OCI-LY1 (cell line): ENCODE data around the gene FKBP10.

Source experiments
- H2AFZ ChIP-seq: fragments of 200-600 bp; sonication (generic), shearing (Covaris generic); 2 replicates; pipeline ENCODE4 v1.6.0; 2014; ENCODE audit warnings: antibody characterized with exemption, mild to moderate bottlenecking, low read length
- H3F3A ChIP-seq: fragments of 200-600 bp; sonication (generic), shearing (Covaris generic); 2 replicates; pipeline ENCODE4 v1.6.0; 2014; ENCODE audit warnings: mild to moderate bottlenecking, antibody characterized with exemption, low read length, moderate library complexity; ENCODE audit not compliant: insufficient read depth
- H3K27ac ChIP-seq: fragments of 200-600 bp; sonication (generic); 2 replicates; pipeline ENCODE4 v1.5.1; 2014; ENCODE audit warnings: low read length, mixed run types, mild to moderate bottlenecking, low read depth; ENCODE audit not compliant: poor library complexity, severe bottlenecking
- H3K27me3 ChIP-seq: fragments of 200-600 bp; sonication (generic); 2 replicates; pipeline ENCODE4 v1.6.0; 2014; ENCODE audit warnings: antibody characterized with exemption, mild to moderate bottlenecking, low read length, moderate library complexity; ENCODE audit not compliant: insufficient read depth
- H3K36me3 ChIP-seq: fragments of 200-600 bp; sonication (generic); 2 replicates; pipeline ENCODE4 v1.6.1; 2014; ENCODE audit warnings: mild to moderate bottlenecking, antibody characterized with exemption, low read length, moderate library complexity, mixed read lengths; ENCODE audit not compliant: insufficient read depth
- H3K4me1 ChIP-seq: fragments of 200-600 bp; sonication (generic); 2 replicates; pipeline ENCODE4 v1.5.1; 2014; ENCODE audit warnings: mild to moderate bottlenecking, low read length, moderate library complexity; ENCODE audit not compliant: insufficient read depth, severe bottlenecking
- H3K4me2 ChIP-seq: fragments of 200-600 bp; sonication (generic), shearing (Covaris generic); 2 replicates; pipeline ENCODE4 v1.6.1; 2014; ENCODE audit warnings: low read length
- H3K4me3 ChIP-seq: fragments of 200-600 bp; sonication (generic); 2 replicates; pipeline ENCODE4 v1.5.1; 2014; ENCODE audit warnings: low read length, low read depth, mild to moderate bottlenecking, mixed read lengths; ENCODE audit not compliant: poor library complexity, severe bottlenecking
- H3K79me2 ChIP-seq: fragments of 200-600 bp; shearing (Covaris generic); 2 replicates; pipeline ENCODE4 v1.6.1; 2016; ENCODE audit warnings: mixed run types, low read length, mixed read lengths; ENCODE audit not compliant: insufficient read depth
- H3K9ac ChIP-seq: fragments of 200-600 bp; sonication (generic), shearing (Covaris generic); 2 replicates; pipeline ENCODE4 v1.6.1; 2014; ENCODE audit warnings: mild to moderate bottlenecking, low read length, mixed read lengths
- H3K9me2 ChIP-seq: fragments of 200-600 bp; sonication (generic), shearing (Covaris generic); 2 replicates; pipeline ENCODE4 v1.6.1; 2014; ENCODE audit warnings: low read depth, mild to moderate bottlenecking, low read length, mixed read lengths
- H3K9me3 ChIP-seq: fragments of 200-600 bp; shearing (Covaris generic); 2 replicates; pipeline ENCODE4 v1.6.1; 2014; ENCODE audit warnings: low read length, mixed read lengths
- H4K20me1 ChIP-seq: fragments of 200-600 bp; sonication (generic), shearing (Covaris generic); 2 replicates; pipeline ENCODE4 v1.6.0; 2016; ENCODE audit warnings: mild to moderate bottlenecking, low read length; ENCODE audit not compliant: insufficient read depth
- EZH2 ChIP-seq: fragments of 200-600 bp; sonication (generic), shearing (Covaris generic); IDR thresholded peaks from 2 replicates; pipeline ENCODE4 v1.8.0; 2017; ENCODE audit warnings: borderline replicate concordance, mixed run types, mild to moderate bottlenecking, antibody characterized with exemption, low read length, moderate library complexity, mixed read lengths
- TF ChIP-seq, protein P1 (sequence below): fragments of 200-600 bp; sonication (generic), shearing (Covaris generic); IDR thresholded peaks from 2 replicates; pipeline ENCODE4 v1.5.1; 2017; ENCODE audit warnings: mild to moderate bottlenecking, antibody characterized with exemption, low read length, moderate library complexity, mixed read lengths

FKBP10 gene

DNA sequence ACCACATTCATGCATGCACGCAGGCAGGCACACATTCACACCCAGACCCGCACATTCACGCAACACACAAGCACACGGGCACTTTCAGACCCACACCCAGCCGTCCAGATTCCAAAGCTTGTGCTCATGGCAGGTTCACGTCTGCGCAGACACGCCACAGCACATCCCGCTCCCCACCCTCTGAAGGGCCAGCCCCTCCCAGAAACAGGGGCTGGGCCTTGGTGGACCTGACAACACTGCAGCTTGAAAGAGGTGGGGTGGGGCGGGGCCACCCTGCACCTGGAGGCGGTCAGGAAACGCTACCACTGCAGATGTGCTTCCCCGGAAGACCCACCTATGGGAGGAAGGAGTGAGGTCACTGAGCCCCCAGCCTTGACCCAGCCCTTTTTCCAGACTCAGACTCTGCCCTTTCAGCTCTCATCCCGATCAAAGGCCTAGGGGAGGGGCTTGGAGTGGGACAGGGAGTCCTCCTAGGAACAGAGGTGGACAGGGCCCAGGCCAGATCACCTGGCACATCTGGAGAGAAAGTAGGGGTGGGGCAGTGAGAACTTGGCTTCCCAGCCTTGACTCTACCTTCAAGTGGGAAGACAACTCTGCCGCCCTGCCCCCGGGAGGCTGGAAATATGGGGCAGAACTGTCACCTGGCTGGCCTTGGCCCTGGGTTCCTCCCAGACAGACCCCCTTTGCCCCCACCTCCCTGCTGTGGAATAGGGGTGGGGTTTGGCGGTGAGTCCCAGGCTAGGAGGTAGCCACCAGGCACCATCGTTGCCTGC, 12.0 kb upstream of the FKBP10 start:
- no peaks in the 10 kb centered on the region for H3K36me3 ChIP-seq
- H3K9ac ChIP-seq = no peak overlapping the region; the same call in 1 of the 2 replicates
- no peaks in the 10 kb centered on the region for H4K20me1 ChIP-seq
- H3K27me3 ChIP-seq = no peaks in the 10 kb centered on the region; the same call in 1 of the 2 replicates
- H3K27ac ChIP-seq = peak overlapping the region; percentile 16
- H3K4me3 ChIP-seq = peak overlapping the region; percentile 25
- H3F3A ChIP-seq = no peaks in the 10 kb centered on the region
- H3K4me1 ChIP-seq = peaks cover 28% of the 10 kb centered on the region
- H3K79me2 ChIP-seq = no peaks in the 10 kb centered on the region
- no peaks in the 10 kb centered on the region for H3K9me3 ChIP-seq
- peak overlapping the region; percentile 43 for H3K4me2 ChIP-seq
- no peak overlapping the region for H2AFZ ChIP-seq
- H3K9me2 ChIP-seq = no peaks in the 10 kb centered on the region
- no peak for TF ChIP-seq EZH2
- TF ChIP-seq, protein P1, sequence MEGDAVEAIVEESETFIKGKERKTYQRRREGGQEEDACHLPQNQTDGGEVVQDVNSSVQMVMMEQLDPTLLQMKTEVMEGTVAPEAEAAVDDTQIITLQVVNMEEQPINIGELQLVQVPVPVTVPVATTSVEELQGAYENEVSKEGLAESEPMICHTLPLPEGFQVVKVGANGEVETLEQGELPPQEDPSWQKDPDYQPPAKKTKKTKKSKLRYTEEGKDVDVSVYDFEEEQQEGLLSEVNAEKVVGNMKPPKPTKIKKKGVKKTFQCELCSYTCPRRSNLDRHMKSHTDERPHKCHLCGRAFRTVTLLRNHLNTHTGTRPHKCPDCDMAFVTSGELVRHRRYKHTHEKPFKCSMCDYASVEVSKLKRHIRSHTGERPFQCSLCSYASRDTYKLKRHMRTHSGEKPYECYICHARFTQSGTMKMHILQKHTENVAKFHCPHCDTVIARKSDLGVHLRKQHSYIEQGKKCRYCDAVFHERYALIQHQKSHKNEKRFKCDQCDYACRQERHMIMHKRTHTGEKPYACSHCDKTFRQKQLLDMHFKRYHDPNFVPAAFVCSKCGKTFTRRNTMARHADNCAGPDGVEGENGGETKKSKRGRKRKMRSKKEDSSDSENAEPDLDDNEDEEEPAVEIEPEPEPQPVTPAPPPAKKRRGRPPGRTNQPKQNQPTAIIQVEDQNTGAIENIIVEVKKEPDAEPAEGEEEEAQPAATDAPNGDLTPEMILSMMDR = no peak

DNA sequence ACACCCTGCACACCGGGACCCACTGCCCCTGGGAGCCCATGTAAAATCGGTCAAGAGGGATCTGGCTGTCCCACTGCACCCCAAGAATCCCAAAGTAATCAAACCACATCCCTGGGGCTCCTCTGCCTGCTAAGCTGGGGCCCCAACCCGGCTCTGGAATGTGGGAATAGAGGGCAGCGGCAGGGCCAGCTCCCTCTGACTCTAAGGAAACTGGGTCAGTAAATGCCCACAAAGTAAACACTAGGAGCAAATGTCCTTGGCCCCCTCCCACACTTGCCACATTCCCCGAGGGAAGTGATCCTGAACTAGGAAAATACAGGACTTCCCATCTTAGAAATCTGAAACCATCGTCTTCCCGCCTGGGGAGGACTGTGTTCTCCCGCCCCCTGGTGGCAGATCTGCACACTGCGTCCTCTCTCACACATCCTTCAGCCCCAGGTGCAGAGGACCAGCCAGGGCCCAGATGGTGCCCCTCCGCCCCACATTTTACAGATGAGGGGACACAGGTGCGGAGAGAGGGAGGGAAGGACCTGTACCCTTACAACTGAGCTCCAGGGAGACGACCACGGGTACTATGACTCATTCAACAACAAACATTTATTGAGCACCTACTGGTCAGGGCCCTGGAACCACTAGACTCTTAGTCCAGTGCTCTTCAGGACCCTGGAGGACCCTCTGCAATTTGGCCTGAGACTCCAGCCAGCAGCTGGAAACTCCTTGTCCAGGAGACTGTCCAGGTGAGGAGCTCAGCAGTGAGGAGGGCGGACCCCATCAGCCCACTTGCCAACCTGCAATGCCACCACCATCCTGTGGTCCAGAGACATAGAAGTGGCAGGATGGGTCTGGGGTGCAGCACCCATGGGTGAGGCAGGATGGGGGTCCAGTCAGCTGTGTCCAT, 11.2 kb upstream of the FKBP10 start:
- no peak overlapping the region for H2AFZ ChIP-seq
- peak overlapping the region; percentile 43 for H3K4me2 ChIP-seq
- no peaks in the 10 kb centered on the region for H3K9me3 ChIP-seq
- H3K9ac ChIP-seq = no peak overlapping the region; the same call in 1 of the 2 replicates
- no peaks in the 10 kb centered on the region for H3K27me3 ChIP-seq
- no peaks in the 10 kb centered on the region for H3K36me3 ChIP-seq
- H3K27ac ChIP-seq = no peak overlapping the region
- TF ChIP-seq EZH2 = no peak
- TF ChIP-seq, protein P1 = peak; percentile 97
- no peaks in the 10 kb centered on the region for H4K20me1 ChIP-seq
- H3K9me2 ChIP-seq = no peaks in the 10 kb centered on the region
- H3K4me1 ChIP-seq = peaks cover 28% of the 10 kb centered on the region
- peak overlapping the region; percentile 25 for H3K4me3 ChIP-seq
- no peaks in the 10 kb centered on the region for H3F3A ChIP-seq
- no peaks in the 10 kb centered on the region for H3K79me2 ChIP-seq

DNA sequence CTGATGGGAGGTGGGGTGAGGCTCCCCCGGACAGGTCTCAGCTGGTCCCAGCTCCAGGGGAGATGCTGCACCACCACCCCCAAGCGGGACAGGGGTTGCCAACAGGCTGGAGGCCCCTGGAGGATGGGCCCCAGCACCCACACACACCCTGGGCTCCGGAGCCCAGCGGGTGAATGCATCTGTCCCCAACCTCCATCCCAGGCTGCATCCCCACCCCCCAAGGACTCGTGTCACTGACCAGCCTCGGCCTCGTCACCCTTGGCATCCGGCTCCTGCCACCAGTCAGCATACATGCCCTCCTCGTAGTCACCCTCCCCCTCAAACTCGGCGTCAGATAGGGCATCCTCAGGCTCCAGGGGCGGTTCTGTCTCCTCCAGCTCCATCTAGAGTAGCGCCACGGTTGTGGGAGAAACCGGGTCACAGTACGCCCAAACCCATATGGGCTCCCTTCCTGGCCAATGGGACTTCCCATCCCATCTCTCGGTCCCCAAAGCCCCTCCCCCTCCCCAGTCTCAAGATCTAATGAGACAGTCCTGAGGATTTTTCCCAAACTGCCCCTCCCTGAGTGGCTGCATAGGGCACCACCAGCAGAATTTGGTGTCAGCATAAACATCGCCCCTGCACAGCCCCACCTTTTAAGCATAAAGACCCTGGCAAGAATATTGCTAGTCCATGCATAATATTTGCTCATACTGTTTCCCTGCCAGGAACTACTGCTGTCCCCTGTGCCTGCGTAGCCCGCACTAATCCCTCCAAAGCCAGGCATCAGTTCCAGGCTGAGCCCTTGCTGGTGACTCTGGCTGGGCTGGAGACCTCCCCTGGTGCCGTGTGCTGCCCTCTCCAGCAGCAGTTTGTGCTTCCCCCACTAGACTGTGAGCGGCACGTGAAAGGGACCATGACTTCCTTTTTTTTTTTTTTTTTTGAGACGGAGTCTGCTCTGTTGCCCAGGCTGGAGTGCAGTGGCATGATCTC, 9.5 kb upstream of the FKBP10 start:
- Histone ChIP-seq H3K79me2 (no peaks in the 10 kb centered on the region), H3K9ac (peak overlapping the region; percentile 42; the same call in 1 of the 2 replicates), H3K4me1 (peaks cover 28% of the 10 kb centered on the region), H3F3A (no peaks in the 10 kb centered on the region), H3K9me3 (no peaks in the 10 kb centered on the region), H3K27me3 (no peaks in the 10 kb centered on the region), H3K36me3 (no peaks in the 10 kb centered on the region), H3K4me2 (peak overlapping the region; percentile 59), H2AFZ (no peak overlapping the region), H3K4me3 (peak overlapping the region; percentile 45), H4K20me1 (no peaks in the 10 kb centered on the region), H3K27ac (no peak overlapping the region), H3K9me2 (no peaks in the 10 kb centered on the region)
- TF ChIP-seq EZH2 = no peak
- TF ChIP-seq, protein P1 = no peak
